ENCODE results near the gene LARGE2.

GRCh38 chr11:45924036-45924915 lies 1.8 kb downstream of the LARGE2 start:
- TF ChIP-seq GLIS3 (CRISPR knock-in tag; IDR thresholded peaks at IDR 0.05) (no peak), ZFP3 (CRISPR knock-in tag; IDR thresholded peaks at IDR 0.05) (no peak), SNAI2 (CRISPR knock-in tag; IDR thresholded peaks at IDR 0.05) (no peak)
- TF ChIP-seq, protein P1, sequence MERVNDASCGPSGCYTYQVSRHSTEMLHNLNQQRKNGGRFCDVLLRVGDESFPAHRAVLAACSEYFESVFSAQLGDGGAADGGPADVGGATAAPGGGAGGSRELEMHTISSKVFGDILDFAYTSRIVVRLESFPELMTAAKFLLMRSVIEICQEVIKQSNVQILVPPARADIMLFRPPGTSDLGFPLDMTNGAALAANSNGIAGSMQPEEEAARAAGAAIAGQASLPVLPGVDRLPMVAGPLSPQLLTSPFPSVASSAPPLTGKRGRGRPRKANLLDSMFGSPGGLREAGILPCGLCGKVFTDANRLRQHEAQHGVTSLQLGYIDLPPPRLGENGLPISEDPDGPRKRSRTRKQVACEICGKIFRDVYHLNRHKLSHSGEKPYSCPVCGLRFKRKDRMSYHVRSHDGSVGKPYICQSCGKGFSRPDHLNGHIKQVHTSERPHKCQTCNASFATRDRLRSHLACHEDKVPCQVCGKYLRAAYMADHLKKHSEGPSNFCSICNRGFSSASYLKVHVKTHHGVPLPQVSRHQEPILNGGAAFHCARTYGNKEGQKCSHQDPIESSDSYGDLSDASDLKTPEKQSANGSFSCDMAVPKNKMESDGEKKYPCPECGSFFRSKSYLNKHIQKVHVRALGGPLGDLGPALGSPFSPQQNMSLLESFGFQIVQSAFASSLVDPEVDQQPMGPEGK (CRISPR knock-in tag; IDR thresholded peaks at IDR 0.05; ENCODE audit: borderline replicate concordance), result no peak

Data from SK-N-SH treated with all-trans-retinoic acid at 6 μM for 48 hours (cell line).